Omental fat pad (tissue), 4 donors: ENCODE measurements around the gene APOBEC3G. TPM values are rescaled to one million over a fixed set of nuclear protein-coding genes. Genes with fewer than 3 reads are reported as not detected.

ENCODE experiments used
- ATAC-seq: fragments of 150-250 bp; one replicate; pipeline ENCODE4 v1.9.1; 2016; ENCODE audit warnings: mild to moderate bottlenecking, moderate library complexity; ENCODE audit not compliant: low FRiP score
- DNase-seq: peaks from one replicate; pipeline ENCODE4 v3.0.0-alpha.2; 2019; ENCODE audit warnings: low spot score
- CTCF ChIP-seq, 3 donors: fragments of 450-650 bp; IDR thresholded peaks; one replicate each; pipeline ENCODE4 v1.5.1; 2016 to 2017; ENCODE audit warnings: antibody characterized with exemption in 3 of 3, mild to moderate bottlenecking in 3 of 3, moderate library complexity in 2 of 3
- total RNA-seq, 4 donors: library from RNA; depleted of rRNA; stranded (reverse); fragments of >200 nt; gene quantifications; one replicate each; pipeline ENCODE4 v1.1.0, GENCODE V29; 2016

APOBEC3G gene
- total RNA-seq, 4 donors from 2014 or later, result 5.5 to 20.3 (median 6.7) TPM

- no peak for TF ChIP-seq CTCF (IDR thresholded peaks at IDR 0.05)
- ATAC-seq (no peak), DNase-seq (no peak)
Measured at GRCh38 chr22:39109361-39109760, 32.3 kb downstream of the APOBEC3G start.

GRCh38 chr22:39110631-39111561 lies 33.8 kb downstream of the APOBEC3G start:
- DNase-seq (no peak), ATAC-seq (no peak)
- TF ChIP-seq CTCF (IDR thresholded peaks at IDR 0.05), result no peak

GRCh38 chr22:39114112-39114511 lies 37.0 kb downstream of the APOBEC3G start:
- DNase-seq, result no peak
- ATAC-seq, result no peak
- no peak for TF ChIP-seq CTCF (IDR thresholded peaks at IDR 0.05)

- ATAC-seq, result no peak
- TF ChIP-seq CTCF (IDR thresholded peaks at IDR 0.05), result no peak
- no peak for DNase-seq
Measured at GRCh38 chr22:39115570-39115969, 38.5 kb downstream of the APOBEC3G start.

- TF ChIP-seq CTCF (IDR thresholded peaks at IDR 0.05), result no peak
- DNase-seq, result no peak
- no peak for ATAC-seq
Measured at GRCh38 chr22:39115977-39116621, 39.0 kb downstream of the APOBEC3G start.

- no peak for DNase-seq
- TF ChIP-seq CTCF (IDR thresholded peaks at IDR 0.05), result no peak
- no peak for ATAC-seq
Measured at GRCh38 chr22:39117585-39118191, 40.6 kb downstream of the APOBEC3G start.
